Right atrium auricular region (tissue), 2 donors: Measurements from ENCODE around the gene MTUS2. TPM values are rescaled to one million over a fixed set of nuclear protein-coding genes. Genes with fewer than 3 reads are reported as not detected.

Experiments used
- DNase-seq: peaks from one replicate; pipeline ENCODE4 v3.0.0-alpha.2; 2019; ENCODE audit warnings: low spot score
- H3K27ac ChIP-seq, 2 donors: fragments of 200-600 bp; sonication (generic); 1 replicate in 1 of 2; 2 replicates in 1 of 2; pipeline ENCODE4 v1.5.1; 2016 to 2019
- H3K27me3 ChIP-seq, 2 donors: fragments of 200-600 bp; sonication (generic); one replicate each; pipeline versions ENCODE4 v1.5.1 to v1.6.0; 2017 to 2019
- H3K36me3 ChIP-seq: fragments of 200-600 bp; sonication (generic); one replicate; pipeline ENCODE4 v1.5.1; 2016
- H3K4me1 ChIP-seq, 2 donors: fragments of 200-600 bp; sonication (generic); one replicate each; pipeline versions ENCODE4 v1.5.1 to v1.6.0; 2017 to 2019
- H3K4me3 ChIP-seq, 2 donors: fragments of 200-600 bp; sonication (generic); 1 replicate in 1 of 2; 2 replicates in 1 of 2; pipeline ENCODE4 v1.5.1; 2017 to 2019; ENCODE audit warnings: mild to moderate bottlenecking in 1 of 2, moderate library complexity in 1 of 2
- H3K9me3 ChIP-seq, 2 donors: fragments of 200-600 bp; sonication (generic); one replicate each; pipeline ENCODE4 v1.5.1; 2019
- CTCF ChIP-seq, 2 donors: fragments of 200-600 bp; sonication (generic); IDR thresholded peaks; one replicate each; pipeline ENCODE4 v1.5.1; 2019; ENCODE audit warnings: antibody characterized with exemption in 2 of 2
- total RNA-seq, 2 donors: library from RNA; depleted of rRNA; stranded (reverse); fragments of >200 nt; gene quantifications; one replicate each; pipeline ENCODE4 v1.1.0, GENCODE V29; 2016

MTUS2 gene
- total RNA-seq, 2 donors from 2014 or later = 34.6 to 142 TPM

- H3K4me3 ChIP-seq = no peak overlapping the region
- H3K27ac ChIP-seq = no peak overlapping the region
- no peaks in the 10 kb centered on the region for H3K9me3 ChIP-seq
- no peaks in the 10 kb centered on the region for H3K36me3 ChIP-seq
- DNase-seq = no peak
- no peaks in the 10 kb centered on the region for H3K4me1 ChIP-seq
- H3K27me3 ChIP-seq = no peaks in the 10 kb centered on the region
- no peak for TF ChIP-seq CTCF (IDR thresholded peaks at IDR 0.05)
These were observed 541.6 kb downstream of the MTUS2 start for GRCh38 chr13:29361716-29362115.

GRCh38 chr13:29362849-29363604 lies 542.9 kb downstream of the MTUS2 start:
- TF ChIP-seq CTCF (IDR thresholded peaks at IDR 0.05) = peak; percentile 87 to 89
- no peak overlapping the region for H3K27ac ChIP-seq
- no peaks in the 10 kb centered on the region for H3K36me3 ChIP-seq
- H3K4me1 ChIP-seq = no peaks in the 10 kb centered on the region
- no peaks in the 10 kb centered on the region for H3K27me3 ChIP-seq
- H3K4me3 ChIP-seq = no peak overlapping the region
- no peak for DNase-seq
- no peaks in the 10 kb centered on the region for H3K9me3 ChIP-seq

GRCh38 chr13:29369060-29369743 lies 549.1 kb downstream of the MTUS2 start:
- Histone ChIP-seq H3K4me3 (no peak overlapping the region), H3K27ac (no peak overlapping the region), H3K4me1 (no peaks in the 10 kb centered on the region), H3K27me3 (no peaks in the 10 kb centered on the region), H3K36me3 (no peaks in the 10 kb centered on the region), H3K9me3 (no peaks in the 10 kb centered on the region)
- no peak for DNase-seq
- peak in 1 of 2 donors; percentile 60 for TF ChIP-seq CTCF (IDR thresholded peaks at IDR 0.05)

GRCh38 chr13:29379281-29379680 lies 559.1 kb downstream of the MTUS2 start:
- no peaks in the 10 kb centered on the region for H3K4me1 ChIP-seq
- H3K36me3 ChIP-seq = no peaks in the 10 kb centered on the region
- H3K27ac ChIP-seq = no peak overlapping the region
- no peak overlapping the region for H3K4me3 ChIP-seq
- no peaks in the 10 kb centered on the region for H3K27me3 ChIP-seq
- no peak for DNase-seq
- no peaks in the 10 kb centered on the region for H3K9me3 ChIP-seq
- TF ChIP-seq CTCF (IDR thresholded peaks at IDR 0.05) = no peak

- DNase-seq = no peak
- no peaks in the 10 kb centered on the region for H3K27me3 ChIP-seq
- no peaks in the 10 kb centered on the region for H3K36me3 ChIP-seq
- no peak overlapping the region for H3K4me3 ChIP-seq
- no peak overlapping the region for H3K27ac ChIP-seq
- TF ChIP-seq CTCF (IDR thresholded peaks at IDR 0.05) = no peak
- peaks cover 0 to under 1% of the 10 kb centered on the region in 2 donors for H3K4me1 ChIP-seq
- no peaks in the 10 kb centered on the region for H3K9me3 ChIP-seq
These were observed 559.7 kb downstream of the MTUS2 start for GRCh38 chr13:29379865-29380264.
